GM21381 (cell line): ENCODE data around the gene NNAT.

ENCODE experiments used
- ATAC-seq: cut with Tn5 transposase; IDR thresholded peaks from one replicate; pipeline ENCODE4 v1.9.1; 2021; ENCODE audit warnings: mild to moderate bottlenecking, moderate library complexity; ENCODE audit not compliant: unreplicated experiment

NNAT gene

DNA sequence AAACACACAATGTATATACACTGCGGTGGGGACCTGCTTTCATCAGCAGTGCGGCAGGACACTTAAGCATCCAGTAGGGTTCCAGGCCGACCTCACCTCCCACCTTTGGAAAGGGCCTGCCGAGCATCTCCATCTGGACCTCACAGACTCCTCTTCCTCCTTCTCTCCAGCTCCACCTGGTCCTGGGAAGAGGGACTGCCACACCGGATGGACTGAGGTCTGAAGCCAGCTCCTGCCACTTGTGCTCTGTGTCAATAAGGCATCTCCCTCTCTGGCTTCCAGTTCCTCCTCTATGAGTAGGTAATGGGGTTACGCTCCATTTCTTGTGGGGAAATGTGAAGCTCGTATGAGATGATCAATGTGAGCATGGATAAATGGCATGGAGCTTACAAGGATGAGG lies 19.1 kb upstream of the NNAT start:
- no peak for ATAC-seq

DNA sequence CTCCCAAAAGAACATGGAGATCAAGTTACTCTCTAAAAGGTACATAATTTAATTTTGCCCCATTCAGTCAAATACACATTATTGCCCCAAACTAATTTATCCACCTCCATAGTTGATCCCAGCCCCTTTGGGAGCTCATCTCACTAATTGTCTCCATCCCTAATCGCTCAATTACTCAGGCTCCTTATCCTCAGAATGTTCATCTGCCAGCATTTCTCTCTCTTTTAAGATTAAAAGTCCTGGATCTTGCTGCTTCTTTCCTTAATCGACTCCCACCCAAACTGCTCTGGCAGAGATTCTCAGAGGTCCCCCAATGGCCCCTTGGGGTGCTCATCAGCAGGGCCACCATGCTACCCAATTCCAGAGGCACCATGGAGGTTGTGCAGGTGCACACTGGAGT lies 18.4 kb upstream of the NNAT start:
- ATAC-seq, result no peak

DNA sequence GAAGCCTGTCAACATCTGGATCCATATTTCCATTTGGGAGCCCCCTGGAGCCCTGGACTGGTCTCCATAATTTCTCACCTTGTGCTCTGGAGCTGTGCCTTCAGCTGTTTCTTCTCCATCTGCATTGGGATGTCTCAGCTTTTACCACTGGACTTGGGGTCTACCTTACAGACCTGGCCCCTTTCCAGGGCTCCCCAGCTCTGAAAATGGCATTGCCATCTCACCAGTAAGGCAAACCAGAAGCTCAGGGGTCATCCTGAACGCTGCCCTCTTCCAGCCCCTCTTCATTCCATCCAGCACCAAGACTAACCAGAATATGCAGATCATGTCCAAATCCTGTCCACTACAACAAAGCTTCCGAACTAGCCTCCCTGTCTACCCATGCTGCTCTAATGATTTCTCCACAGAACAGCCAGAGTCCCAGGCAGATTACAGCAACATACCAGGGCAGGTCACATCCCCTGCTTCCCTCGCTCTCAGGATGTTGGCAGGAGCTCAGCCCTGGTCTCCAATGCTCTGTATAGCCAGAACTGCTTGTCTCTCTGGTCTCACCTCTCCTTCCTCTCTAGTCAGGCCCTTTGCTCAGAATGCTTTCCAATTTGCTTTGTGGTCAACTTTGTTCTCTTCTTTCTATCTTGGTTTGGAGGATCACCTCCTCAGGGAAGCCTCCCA lies 17.7 kb upstream of the NNAT start:
- no peak for ATAC-seq

DNA sequence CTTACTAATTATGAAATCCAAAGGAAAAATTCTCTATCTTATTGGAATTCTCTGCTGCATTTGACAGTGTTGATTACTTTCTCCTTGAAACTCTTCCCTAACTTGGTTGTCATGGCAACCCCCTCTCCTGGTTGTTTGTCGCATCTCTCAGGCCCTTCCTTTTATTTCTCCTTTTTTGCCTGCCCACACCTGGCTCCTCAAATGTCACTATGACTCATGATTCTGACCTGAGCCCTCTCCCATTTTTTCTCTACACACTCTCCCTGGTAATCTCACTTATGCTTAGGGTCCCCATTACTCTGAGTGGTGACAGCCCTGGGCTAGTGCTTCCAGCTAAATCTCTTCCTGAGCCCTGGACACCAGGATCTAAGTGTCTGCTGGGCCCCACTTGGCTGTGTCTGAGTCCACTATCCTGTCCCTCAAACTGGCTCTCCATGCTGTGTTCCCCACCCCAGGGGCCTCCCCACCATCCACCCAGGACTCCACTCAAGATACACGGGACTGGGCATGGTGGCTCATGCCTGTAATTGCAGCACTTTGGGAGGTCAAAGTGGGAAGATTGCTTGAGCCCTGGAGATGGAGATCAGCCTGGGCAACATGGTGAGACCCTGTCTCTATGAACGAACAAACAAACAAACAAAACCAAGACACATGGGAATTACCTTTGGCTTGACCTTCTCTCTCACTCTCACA lies 16.5 kb upstream of the NNAT start:
- ATAC-seq, result no peak

DNA sequence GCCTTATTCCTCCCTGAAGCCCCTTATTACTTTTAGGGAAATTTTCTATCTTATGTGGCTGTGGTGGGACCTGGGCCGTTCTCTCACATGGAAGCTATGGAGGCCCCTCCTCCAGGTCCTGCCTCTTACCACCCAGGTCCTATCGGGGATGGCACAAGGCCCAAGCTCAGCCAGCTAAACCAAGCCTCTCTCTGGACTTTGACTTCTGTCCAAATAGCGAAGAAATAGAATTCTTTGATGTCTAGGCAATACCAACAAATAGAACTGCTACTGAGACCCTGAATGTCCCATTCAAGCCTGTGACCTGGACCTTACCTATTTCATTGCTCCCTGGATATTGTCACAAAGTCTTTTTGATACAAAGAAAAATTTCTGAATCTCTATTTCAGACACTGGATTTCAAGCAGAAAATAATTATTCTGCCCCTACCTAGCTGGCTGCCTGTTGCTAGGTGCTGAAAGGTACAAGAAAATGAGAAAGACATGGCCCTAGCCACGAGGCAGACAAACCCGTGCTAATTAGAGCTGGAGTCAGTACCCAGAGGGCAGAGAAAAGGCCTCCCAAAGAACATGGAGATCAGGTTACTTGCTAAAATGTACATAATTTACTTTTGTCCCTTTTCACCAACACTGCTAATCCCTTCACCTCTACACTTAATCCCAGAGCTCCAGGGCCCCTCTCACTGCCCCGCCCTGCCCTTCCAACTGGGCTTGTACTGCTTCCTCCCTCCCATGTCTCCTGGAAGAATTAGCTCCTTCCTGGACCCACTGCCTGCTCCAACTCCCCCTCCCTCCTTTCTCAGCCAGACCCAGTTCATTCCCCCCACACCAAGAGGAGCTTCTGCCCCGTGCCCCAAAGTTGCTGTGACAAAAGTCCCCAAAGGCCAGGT lies 15.5 kb upstream of the NNAT start:
- no peak for ATAC-seq

DNA sequence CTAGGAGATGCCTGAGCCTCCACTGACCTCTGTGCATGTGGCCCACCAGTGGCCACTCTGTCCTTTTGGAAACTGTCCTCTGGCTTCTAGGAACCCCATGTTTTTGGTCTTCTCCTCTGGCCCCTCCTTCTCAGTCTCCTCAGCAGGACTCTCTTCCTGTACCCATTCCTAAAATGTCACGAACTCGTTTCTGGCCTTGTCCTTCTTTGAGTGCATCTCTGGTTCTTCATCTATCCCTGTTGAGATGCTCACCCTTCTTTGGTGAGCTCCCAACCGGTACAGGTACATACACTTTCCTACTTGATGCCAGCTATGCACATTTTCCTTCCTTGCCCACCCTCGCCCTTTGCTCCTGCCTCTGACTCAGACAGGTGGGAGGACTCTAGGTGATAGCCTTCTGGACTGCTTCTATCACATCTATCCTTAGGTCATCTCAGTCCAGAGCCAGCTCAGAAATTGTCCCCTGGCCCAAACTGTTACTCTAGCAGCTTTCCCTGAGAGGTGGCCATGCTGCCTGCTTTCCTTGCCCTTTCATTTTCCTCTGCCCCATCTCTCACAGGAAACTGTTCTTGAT lies 14.8 kb upstream of the NNAT start:
- no peak for ATAC-seq

DNA sequence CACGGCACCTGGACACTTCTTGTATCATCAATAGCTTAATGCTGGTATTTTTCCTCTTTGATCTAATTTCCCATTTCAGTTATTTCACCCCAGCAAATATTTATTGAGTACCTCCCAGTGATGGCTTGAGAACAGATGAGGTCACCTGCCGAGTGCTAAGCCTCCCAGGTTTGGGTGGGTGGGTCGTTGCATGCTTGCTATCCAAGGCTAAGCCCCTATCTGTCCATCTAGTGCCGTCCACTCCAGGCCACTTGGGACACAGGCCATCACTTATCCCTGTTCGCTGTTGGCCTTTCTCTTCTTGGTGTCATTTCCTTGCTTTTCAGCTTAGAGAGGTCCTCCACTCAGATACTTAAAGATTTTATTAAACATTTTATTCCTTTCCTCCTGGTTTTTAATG lies 10.8 kb upstream of the NNAT start:
- no peak for ATAC-seq

DNA sequence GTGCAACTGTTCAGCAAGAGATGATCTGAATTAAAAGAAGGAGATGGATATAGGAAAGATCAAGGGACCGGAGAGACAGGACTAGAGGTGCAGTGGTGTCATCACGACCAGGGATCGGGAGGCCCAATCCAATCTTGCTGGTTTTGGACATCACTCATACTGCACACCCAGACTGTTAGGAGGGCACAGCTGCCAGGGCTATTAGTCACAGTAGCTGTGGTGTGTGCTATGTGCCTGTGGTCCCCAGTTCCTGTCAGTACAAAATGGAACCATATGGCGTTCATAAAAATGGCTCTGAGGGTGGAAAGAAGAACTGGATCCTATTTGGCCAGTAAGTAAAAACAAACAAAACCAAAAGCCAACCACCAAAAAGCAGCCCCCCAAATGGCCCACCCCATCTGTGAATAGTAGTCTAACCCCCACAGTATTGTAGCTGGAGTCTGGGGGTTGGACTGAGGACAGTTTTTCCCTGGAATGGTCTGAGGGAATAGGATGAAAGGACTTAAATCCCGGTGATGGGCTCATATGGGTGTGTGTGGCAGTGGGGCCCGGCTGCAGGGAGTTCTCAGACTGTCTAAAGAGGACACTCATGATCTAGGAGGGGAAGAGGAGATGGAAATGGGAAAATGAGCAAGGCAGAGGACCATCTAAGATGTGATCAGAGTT lies 9.3 kb upstream of the NNAT start:
- no peak for ATAC-seq

DNA sequence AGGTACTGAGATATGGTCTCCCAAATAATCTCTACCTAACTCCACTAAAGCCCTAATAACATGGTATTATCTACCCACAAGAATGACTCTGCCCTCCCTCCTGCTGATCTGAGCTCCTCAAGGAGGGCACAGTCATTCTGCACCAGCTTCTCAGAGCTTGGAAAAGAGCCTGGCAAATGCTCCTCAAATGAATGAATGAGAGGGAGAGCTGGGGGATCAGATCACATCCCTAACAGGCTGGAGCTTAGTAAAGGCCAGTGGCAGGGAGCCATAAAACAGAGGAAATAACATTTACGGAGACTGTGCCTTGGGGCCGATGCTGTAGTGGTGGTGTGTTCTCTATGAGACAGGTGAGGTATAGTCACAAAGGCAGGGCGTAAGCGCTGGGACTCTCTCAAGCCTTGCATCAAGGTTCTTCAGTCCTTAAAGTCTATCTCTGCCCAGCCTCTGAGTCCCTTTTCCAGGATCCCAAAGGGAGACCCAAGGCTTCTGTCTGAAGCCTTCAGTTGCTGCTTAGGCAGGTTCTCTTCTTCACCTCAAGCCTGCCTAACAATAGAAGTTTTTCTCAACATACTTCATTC lies 7.2 kb upstream of the NNAT start:
- ATAC-seq, result no peak

DNA sequence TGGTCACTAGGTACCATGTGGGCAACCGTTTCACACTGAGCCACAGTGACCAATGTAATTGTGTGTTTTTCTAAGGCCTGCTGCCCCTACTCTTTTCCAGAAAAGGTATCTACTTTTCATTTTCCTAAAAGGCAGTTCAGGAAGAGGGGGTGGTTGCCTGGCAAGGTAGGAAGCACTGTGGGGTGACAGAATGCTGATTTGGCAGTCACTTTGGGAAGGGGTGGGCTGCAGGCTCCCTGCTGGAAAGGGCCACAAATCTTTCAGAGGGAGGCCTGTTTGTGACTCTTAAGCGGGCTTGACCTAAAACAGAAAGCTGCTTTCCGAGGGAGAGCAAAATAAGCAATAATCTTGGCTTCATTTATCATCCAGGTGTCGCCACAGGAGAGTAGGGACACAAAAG lies 5.2 kb upstream of the NNAT start:
- no peak for ATAC-seq

DNA sequence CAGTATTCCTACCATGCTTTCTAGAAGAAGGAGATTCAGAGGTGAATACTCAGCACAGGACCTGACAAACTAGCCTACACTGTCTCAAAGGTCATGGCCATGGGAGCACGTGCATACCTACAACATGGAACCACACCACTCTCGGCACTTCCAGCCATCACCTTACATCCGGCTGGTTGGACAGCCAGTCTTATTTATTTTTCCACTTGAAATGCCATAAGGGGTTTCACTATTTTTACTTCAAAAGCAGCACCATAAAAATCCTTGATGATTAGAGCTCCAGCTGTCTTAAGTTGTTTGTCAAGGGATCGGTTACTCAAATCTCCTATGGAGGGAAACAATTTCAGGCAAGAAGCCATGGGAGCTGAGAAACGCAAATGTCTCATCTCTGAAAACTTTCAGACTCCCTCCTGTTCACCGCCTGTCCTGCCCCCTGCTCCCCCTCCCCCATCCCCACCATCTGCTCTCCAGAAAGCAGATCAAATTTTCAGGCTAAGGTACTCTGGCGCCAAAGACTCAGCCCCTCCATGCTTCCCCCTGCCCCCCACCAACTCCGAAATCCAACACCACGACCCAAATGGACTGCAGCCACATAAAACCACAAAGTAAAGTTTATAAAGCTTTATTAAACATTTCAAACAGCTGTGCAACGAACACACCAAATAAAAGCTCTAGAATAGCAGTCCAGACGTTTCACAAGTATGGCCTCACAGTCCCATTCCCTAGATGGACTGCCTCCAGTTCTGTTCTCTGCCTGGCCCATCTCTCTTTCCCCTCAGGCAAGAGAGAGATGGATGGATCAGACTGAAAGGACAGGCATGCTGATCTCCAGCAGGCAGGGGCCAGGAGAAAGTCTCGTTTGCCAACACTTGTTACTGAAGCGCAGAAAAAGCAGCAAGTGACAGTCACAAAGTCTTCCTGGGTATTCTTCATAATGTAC lies 4.0 kb upstream of the NNAT start:
- no peak for ATAC-seq

DNA sequence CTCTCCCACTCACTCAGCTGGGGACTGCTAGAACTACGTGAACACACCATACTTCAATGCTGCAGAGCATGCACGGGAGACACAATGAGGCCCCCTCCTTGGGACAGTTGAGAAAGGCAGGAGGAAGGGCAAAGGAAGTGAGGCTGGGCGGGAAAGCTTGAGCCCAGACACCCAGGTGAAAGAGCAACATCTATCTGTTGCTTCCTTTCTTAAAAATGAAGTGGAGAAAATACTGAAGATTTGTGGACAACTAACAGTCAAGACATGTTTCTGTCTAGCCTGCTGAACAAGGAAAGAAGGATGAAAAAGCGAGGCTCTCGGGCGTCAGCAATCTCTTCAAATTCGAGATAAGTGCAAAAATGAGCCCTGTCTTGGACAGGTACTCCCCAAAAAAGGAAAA lies 3.0 kb upstream of the NNAT start:
- ATAC-seq, result no peak

DNA sequence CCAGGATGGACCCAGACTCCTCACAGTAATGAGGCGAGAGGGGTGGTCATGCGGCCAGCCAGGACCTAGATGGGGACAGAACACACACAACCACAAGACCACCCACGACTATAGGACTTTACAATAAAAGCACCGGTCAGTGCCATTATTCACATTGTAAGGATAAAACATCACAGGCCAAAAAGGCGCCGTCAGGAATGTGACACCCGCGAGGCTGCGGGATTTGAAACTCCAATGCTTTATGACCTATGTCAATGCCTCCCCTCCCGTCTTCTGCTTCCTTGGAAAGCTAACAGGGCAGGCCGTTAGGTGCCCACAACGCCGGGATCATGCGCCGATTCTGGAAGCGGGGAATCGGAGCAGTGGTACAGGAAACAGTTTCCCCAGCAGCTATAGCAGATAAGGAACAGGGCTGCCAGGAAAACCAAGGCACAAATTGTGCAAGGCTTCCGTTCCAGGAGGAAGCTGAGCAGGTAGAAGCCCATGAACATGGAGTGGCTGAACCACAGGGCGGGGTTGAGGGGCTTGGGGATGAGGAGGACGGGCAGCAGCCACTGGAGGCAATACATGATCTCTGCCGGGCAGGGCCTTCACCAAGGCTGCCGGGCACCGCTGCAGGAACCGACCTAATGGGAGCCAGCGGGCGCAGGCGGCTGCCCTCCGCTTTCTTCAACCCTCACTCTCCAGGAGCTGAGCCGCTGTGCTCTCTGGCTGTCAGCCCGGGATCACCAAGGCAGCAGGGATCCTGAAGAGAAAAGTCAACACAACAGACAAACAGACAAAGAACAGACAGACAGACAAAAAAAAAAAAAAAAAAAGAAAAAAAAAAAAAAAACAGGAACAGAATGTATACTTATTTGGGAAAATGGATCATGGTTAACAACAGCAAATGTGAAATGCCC lies 2.2 kb upstream of the NNAT start:
- no peak for ATAC-seq

DNA sequence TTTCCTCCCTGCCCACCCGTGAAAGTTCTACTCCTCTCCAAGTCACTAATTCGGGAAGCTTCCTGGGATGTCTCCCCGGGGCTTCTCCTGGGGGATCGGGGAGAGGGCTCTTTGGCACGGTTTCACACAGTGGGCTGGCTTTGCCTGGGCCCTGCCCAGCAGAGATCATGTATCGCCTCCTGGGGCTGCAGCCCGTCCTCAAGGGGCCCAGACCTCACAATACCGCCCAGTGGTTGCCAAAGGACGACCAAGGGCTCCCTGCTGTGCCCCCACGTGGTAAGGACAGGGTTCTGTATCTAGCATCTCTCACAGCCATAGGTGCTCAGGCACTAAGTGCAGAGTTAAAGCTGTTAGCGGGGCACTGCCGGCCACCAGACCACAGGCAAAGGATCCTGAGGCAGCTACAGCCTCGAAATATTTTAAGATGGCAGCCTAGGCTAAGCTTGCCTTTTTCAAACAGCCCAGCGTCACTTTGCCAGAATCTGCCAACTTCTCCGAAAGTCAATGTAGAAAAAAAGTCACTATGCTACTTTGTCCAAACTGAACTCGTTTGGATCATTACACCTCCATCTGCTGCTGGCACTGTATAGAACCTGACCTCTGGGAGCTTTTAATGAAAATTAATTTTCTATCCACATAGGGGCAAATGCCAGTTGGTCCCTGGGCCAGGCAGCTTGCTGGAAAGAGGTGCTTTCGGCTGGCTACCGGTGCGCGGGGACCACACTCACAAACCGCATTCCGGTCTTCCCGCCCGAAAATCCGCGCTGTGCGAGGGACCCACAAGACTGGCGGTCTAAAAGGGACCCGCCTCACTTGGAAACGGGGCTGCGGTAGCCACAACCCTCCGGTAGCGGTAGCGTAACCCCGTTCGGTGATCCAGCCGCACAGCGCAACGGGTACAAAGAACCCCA lies 1.3 kb upstream of the NNAT start:
- no peak for ATAC-seq

DNA sequence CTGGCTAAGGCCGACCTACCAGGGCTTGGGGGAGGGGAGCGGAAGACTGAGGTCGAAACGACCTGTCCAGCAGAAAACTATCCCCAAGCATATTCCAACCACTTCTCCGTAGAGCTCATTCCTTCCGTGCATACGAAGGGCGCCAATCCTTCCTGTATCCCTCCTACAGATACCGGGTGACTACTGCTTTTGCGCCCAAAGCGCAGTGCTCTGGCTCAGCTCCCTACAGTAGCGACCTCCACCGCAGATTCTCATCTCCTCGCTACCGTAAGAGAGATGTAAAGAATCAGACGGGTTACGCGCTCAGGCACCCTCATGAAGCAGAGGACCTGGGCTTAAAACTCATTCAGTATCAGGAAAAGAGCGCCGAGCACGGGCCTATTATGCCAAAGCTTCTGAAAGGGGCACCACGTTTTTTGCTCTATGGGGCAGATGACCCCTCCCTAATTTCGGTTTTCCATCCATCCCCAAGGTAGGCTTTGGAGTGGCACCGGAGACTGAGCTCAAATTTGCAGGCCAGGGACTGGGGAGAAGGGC lies 563 bp upstream of the NNAT start:
- ATAC-seq, result no peak

DNA sequence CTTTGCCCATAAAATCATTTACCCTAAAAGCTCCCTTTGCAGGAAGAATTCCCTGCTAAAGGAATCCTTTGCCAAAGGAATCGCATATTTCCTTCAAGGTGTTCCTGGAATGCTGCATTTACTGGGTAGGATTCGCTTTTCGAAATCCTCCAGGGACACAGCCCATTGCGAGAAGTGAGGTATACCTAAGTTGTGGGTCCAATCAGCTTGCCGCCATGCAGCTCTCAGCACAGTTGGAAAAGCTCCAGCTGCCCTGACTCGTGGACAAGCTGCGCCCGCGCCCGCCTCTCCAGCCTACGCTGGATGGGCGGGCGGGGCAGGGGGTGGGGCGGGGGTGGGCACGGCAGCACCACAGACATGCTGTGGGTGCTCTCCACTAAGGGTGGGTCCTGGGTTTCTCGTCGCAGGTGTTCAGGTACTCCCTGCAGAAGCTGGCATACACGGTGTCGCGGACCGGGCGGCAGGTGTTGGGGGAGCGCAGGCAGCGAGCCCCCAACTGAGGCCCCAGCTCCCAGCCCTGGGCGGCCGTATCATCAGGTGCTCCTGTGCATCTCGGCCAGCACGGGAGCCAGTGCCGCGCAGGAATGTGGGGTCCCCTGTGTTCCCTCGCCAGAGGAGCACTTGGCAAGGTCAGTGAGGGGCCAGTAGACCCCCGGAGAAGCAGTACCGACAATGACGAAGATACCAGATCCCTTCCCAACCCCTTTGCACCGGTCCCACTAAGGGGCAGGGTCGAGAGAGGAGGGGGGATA lies 1.4 kb downstream of the NNAT start:
- ATAC-seq, result no peak

DNA sequence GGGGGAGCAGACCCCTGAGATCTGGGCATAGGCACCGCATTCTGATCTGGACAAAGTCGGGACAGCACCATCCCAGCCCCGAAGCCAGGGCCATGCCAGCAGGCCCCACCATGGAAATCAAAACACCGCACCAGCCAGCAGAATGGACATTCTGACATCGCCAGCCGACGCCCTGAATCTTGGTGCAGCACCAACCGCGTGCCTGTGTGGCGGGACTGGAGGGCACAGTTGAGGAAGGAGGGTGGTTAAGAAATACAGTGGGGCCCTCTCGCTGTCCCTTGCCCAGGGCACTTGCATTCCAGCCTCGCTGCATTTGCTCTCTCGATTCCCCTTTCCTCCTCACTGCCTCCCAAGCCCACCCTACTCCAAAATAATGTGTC lies 2.0 kb downstream of the NNAT start:
- no peak for ATAC-seq
